GM18502 (cell line): Measurements from ENCODE around the gene DIAPH3.

ENCODE experiments used
- ATAC-seq: cut with Tn5 transposase; IDR thresholded peaks from one replicate; pipeline ENCODE4 v1.9.1; 2021; ENCODE audit warnings: mild to moderate bottlenecking; ENCODE audit not compliant: unreplicated experiment, poor library complexity

DIAPH3 gene

GRCh38 chr13:59823486-59823885 lies 340.2 kb downstream of the DIAPH3 start:
- ATAC-seq: no peak

- ATAC-seq: no peak
These were observed 354.2 kb downstream of the DIAPH3 start for GRCh38 chr13:59809564-59809963.

GRCh38 chr13:59806801-59807200 lies 356.9 kb downstream of the DIAPH3 start:
- ATAC-seq: no peak

- no peak for ATAC-seq
These were observed 362.4 kb downstream of the DIAPH3 start for GRCh38 chr13:59801107-59801880.

- ATAC-seq: no peak
These were observed 370.6 kb downstream of the DIAPH3 start for GRCh38 chr13:59793107-59793506.

- no peak for ATAC-seq
These were observed 373.1 kb downstream of the DIAPH3 start for GRCh38 chr13:59790626-59791025.

- no peak for ATAC-seq
These were observed 374.2 kb downstream of the DIAPH3 start for GRCh38 chr13:59789558-59789957.

- no peak for ATAC-seq
These were observed 376.0 kb downstream of the DIAPH3 start for GRCh38 chr13:59787679-59788078.

GRCh38 chr13:59782696-59783095 lies 381.0 kb downstream of the DIAPH3 start:
- no peak for ATAC-seq

GRCh38 chr13:59780058-59780457 lies 383.7 kb downstream of the DIAPH3 start:
- ATAC-seq: no peak

- ATAC-seq: peak; percentile 75
These were observed 386.6 kb downstream of the DIAPH3 start for GRCh38 chr13:59776924-59777690.

- no peak for ATAC-seq
These were observed 389.2 kb downstream of the DIAPH3 start for GRCh38 chr13:59774491-59774971.

GRCh38 chr13:59771272-59771671 lies 392.5 kb downstream of the DIAPH3 start:
- ATAC-seq: no peak

- ATAC-seq: no peak
These were observed 393.3 kb downstream of the DIAPH3 start for GRCh38 chr13:59770451-59770850.

- ATAC-seq: no peak
These were observed 397.5 kb downstream of the DIAPH3 start for GRCh38 chr13:59766236-59766635.

GRCh38 chr13:59755632-59756290 lies 408.0 kb downstream of the DIAPH3 start:
- peak; percentile 65 for ATAC-seq

GRCh38 chr13:59754411-59754810 lies 409.3 kb downstream of the DIAPH3 start:
- ATAC-seq: no peak

- no peak for ATAC-seq
These were observed 412.9 kb downstream of the DIAPH3 start for GRCh38 chr13:59750860-59751259.

- no peak for ATAC-seq
These were observed 415.7 kb downstream of the DIAPH3 start for GRCh38 chr13:59748046-59748445.

GRCh38 chr13:59747529-59747928 lies 416.2 kb downstream of the DIAPH3 start:
- ATAC-seq: peak; percentile 32
